Stomach (tissue), 9 donors: Measurements from ENCODE around the gene DOP1A. TPM values are rescaled to one million over a fixed set of nuclear protein-coding genes. Genes with fewer than 3 reads are reported as not detected.

Experiments used
- DNase-seq, 2 donors: peaks; one replicate each; pipeline versions ENCODE4 v3.0.0 to v3.0.0-alpha.2; 2013 to 2019
- H3K27ac ChIP-seq, 5 donors: fragments of 200-600 bp in 4 of 5; sonication (generic) in 4 of 5; one replicate each; pipeline ENCODE4 v1.5.1; 2013 to 2019; ENCODE audit warnings: mild to moderate bottlenecking in 1 of 5, moderate library complexity in 1 of 5
- H3K27me3 ChIP-seq, 3 donors: fragments of 200-600 bp; sonication (generic); one replicate each; pipeline ENCODE4 v1.5.1; 2017 to 2019; ENCODE audit warnings: mixed run types in 1 of 3
- H3K36me3 ChIP-seq, 4 donors: fragments of 200-600 bp; sonication (generic); 1 replicate in 3 of 4; 2 replicates in 1 of 4; pipeline ENCODE4 v1.5.1; 2016 to 2019
- H3K4me1 ChIP-seq, 4 donors: fragments of 200-600 bp; sonication (generic); one replicate each; pipeline ENCODE4 v1.5.1; 2016 to 2019
- H3K4me3 ChIP-seq, 4 donors: fragments of 200-600 bp; sonication (generic) in 3 of 4; one replicate each; pipeline ENCODE4 v1.5.1; 2016 to 2019; ENCODE audit warnings: mild to moderate bottlenecking in 1 of 4
- H3K9me3 ChIP-seq, 4 donors: fragments of 200-600 bp; sonication (generic); one replicate each; pipeline ENCODE4 v1.5.1; 2016 to 2019
- CTCF ChIP-seq, 7 experiments: fragments of 450-650 bp in 4 of 7; fragments of 200-600 bp in 3 of 7; sonication (generic) in 3 of 7; IDR thresholded peaks; one replicate each; pipeline ENCODE4 v1.5.1; 2016 to 2019; ENCODE audit warnings: antibody characterized with exemption in 7 of 7, control low read depth in 2 of 7, mild to moderate bottlenecking in 1 of 7
- EP300 ChIP-seq: sonication (generic); formaldehyde crosslinking; IDR thresholded peaks from one replicate; pipeline ENCODE4 v1.6.1; 2017; ENCODE audit warnings: antibody characterized with exemption
- POLR2A ChIP-seq, 4 donors: fragments of 450-650 bp; IDR thresholded peaks; one replicate each; pipeline ENCODE4 v1.6.1; 2016; ENCODE audit warnings: antibody characterized with exemption in 4 of 4, control low read depth in 2 of 4, mild to moderate bottlenecking in 1 of 4, moderate library complexity in 1 of 4
- POLR2AphosphoS5 ChIP-seq, 3 donors: sonication (generic); formaldehyde crosslinking; IDR thresholded peaks; one replicate each; pipeline ENCODE4 v1.6.1; 2016; ENCODE audit warnings: antibody characterized with exemption in 3 of 3
- WGBS, 5 donors: extraction: QIAGEN DNeasy Blood & Tissue Kit in 3 of 5; methylation state at CpG; one replicate each; pipeline versions ENCODE4 v1.1.5 to v1.1.7; 2013 to 2018; 5-methylcytosine and 5-hydroxymethylcytosine counted together
- intact Hi-C: fragments of 100-400 bp; cut with DNase I; formaldehyde crosslinking; loops from one replicate; pipeline ENCODE4 v1.15.1; 2023; ENCODE audit warnings: low total_unique reads
- polyA plus RNA-seq, 3 donors: library from polyadenylated mRNA; stranded (reverse); fragments of 200-250 nt; gene quantifications; one replicate each; pipeline ENCODE4 v1.2.3, GENCODE V29; 2013
- total RNA-seq, 5 donors: library from RNA; depleted of rRNA; stranded (reverse); fragments of >200 nt; gene quantifications; one replicate each; pipeline versions ENCODE4 v1.1.0 to v1.2.3, GENCODE V29; 2014 to 2016
- donor health status: healthy with polysubstance abuse.
- donor health status: Bipolar disorder and iron deficiency.
- donor health status: healthy.

The DOP1A gene
- total and polyA plus RNA-seq, 8 donors, result 2.6 to 68.3 (median 16.3) TPM

GRCh38 chr6:83042467-83043053 lies 24.9 kb upstream of the DOP1A start:
- Histone ChIP-seq H3K4me1 (no peaks in the 10 kb centered on the region), H3K27me3 (no peaks in the 10 kb centered on the region), H3K36me3 (peaks cover 0 to 6% (median 3%) of the 10 kb centered on the region in 4 donors), H3K9me3 (no peaks in the 10 kb centered on the region), H3K27ac (no peak overlapping the region), H3K4me3 (no peak overlapping the region)
- 73 to 81% (median 79%) methylated on average over 4 of the region's 4 CpGs for WGBS, 5 donors
- intact Hi-C loops, result no loop called here
- TF ChIP-seq CTCF (IDR thresholded peaks at IDR 0.05) (no peak), EP300 (no peak), POLR2A (IDR thresholded peaks at IDR 0.05) (no peak), POLR2AphosphoS5 (IDR thresholded peaks at IDR 0.05) (no peak)
- DNase-seq, result no peak

- intact Hi-C loops, result no loop called here
- Histone ChIP-seq H3K27ac (no peak overlapping the region), H3K27me3 (no peaks in the 10 kb centered on the region), H3K4me1 (no peaks in the 10 kb centered on the region), H3K4me3 (no peak overlapping the region), H3K9me3 (no peaks in the 10 kb centered on the region), H3K36me3 (peaks cover 0 to 6% (median 3%) of the 10 kb centered on the region in 4 donors)
- WGBS, 5 donors, result 84 to 91% (median 88%) methylated on average over 6 of the region's 6 CpGs
- DNase-seq, result no peak
- TF ChIP-seq CTCF (IDR thresholded peaks at IDR 0.05) (no peak), POLR2AphosphoS5 (IDR thresholded peaks at IDR 0.05) (no peak), EP300 (no peak), POLR2A (IDR thresholded peaks at IDR 0.05) (no peak)
These were observed 23.2 kb upstream of the DOP1A start for GRCh38 chr6:83044091-83044768.

GRCh38 chr6:83047065-83047754 lies 20.3 kb upstream of the DOP1A start:
- TF ChIP-seq POLR2A (IDR thresholded peaks at IDR 0.05), result no peak
- no peak for TF ChIP-seq EP300
- no peak for TF ChIP-seq POLR2AphosphoS5 (IDR thresholded peaks at IDR 0.05)
- no peak for TF ChIP-seq CTCF (IDR thresholded peaks at IDR 0.05)
- DNase-seq, result no peak
- Histone ChIP-seq H3K27me3 (no peaks in the 10 kb centered on the region), H3K4me3 (no peak overlapping the region), H3K4me1 (no peaks in the 10 kb centered on the region), H3K27ac (no peak overlapping the region), H3K9me3 (no peaks in the 10 kb centered on the region), H3K36me3 (peaks cover 0 to 15% (median 9%) of the 10 kb centered on the region in 4 donors)
- 85 to 91% (median 88%) methylated on average over 7 of the region's 7 CpGs for WGBS, 5 donors
- intact Hi-C loops, result no loop called here

GRCh38 chr6:83051377-83052172 lies 15.9 kb upstream of the DOP1A start:
- Histone ChIP-seq H3K9me3 (no peaks in the 10 kb centered on the region), H3K4me1 (peaks cover 0 to 7% (median 3%) of the 10 kb centered on the region in 4 donors), H3K27ac (no peak overlapping the region), H3K4me3 (no peak overlapping the region), H3K27me3 (no peaks in the 10 kb centered on the region), H3K36me3 (peaks cover 0 to 24% (median 17%) of the 10 kb centered on the region in 4 donors)
- no peak for DNase-seq
- intact Hi-C loops, result loop anchor here (10.0 kb wide), 1 partner anchor 787 kb away; no protein-coding TSS in a partner anchor
- no peak for TF ChIP-seq EP300
- TF ChIP-seq POLR2AphosphoS5 (IDR thresholded peaks at IDR 0.05), result no peak
- TF ChIP-seq CTCF (IDR thresholded peaks at IDR 0.05), result no peak
- no peak for TF ChIP-seq POLR2A (IDR thresholded peaks at IDR 0.05)
- 49 to 59% (median 54%) methylated on average over 5 of the region's 5 CpGs for WGBS, 5 donors
